HepG2 (cell line): ENCODE data around the gene LY6G5B. TPM values are rescaled to one million over a fixed set of nuclear protein-coding genes. Genes with fewer than 3 reads are reported as not detected.

Source experiments
- AGO2 ChIP-seq: fragments of 200-400 bp; formaldehyde crosslinking; optimal IDR thresholded peaks from 2 replicates; pipeline ENCODE3; 2017; ENCODE audit warnings: mild to moderate bottlenecking, low read depth, low read length, moderate library complexity
- AKAP8 ChIP-seq: sonication (generic); formaldehyde crosslinking; IDR thresholded peaks from 2 replicates; pipeline ENCODE4 v1.5.1; 2020; ENCODE audit warnings: mild to moderate bottlenecking, missing genetic modification reagents
- BORCS8-MEF2B ChIP-seq: sonication (generic); formaldehyde crosslinking; IDR thresholded peaks from 2 replicates; pipeline ENCODE4 v1.8.0; 2022; ENCODE audit warnings: mild to moderate bottlenecking, missing genetic modification reagents
- FOXA3 ChIP-seq: IDR thresholded peaks from 2 replicates; pipeline ENCODE4 v1.6.1; 2016; ENCODE audit warnings: missing genetic modification reagents, missing compliant biosample characterization
- NCOA2 ChIP-seq: sonication (generic); formaldehyde crosslinking; IDR thresholded peaks from 2 replicates; pipeline ENCODE4 v1.8.0; 2022; ENCODE audit warnings: inconsistent platforms
- PLRG1 ChIP-seq: fragments of 450-650 bp; conservative IDR thresholded peaks from 2 replicates; pipeline ENCODE4 v1.6.1; 2016
- RXRA ChIP-seq: sonication (generic); formaldehyde crosslinking; IDR thresholded peaks from 2 replicates; pipeline ENCODE4 v1.5.1; 2020; ENCODE audit warnings: missing genetic modification reagents
- SAP130 ChIP-seq: IDR thresholded peaks from 2 replicates; pipeline ENCODE4 v1.6.1; 2016; ENCODE audit warnings: low read depth
- SOX5 ChIP-seq: IDR thresholded peaks from 2 replicates; pipeline ENCODE4 v1.6.1; 2016; ENCODE audit warnings: borderline replicate concordance
- SPEN ChIP-seq: sonication (generic); formaldehyde crosslinking; IDR thresholded peaks from 2 replicates; pipeline ENCODE4 v1.5.1; 2020; ENCODE audit warnings: low read depth, mild to moderate bottlenecking, missing genetic modification reagents
- ZFP1 ChIP-seq: IDR thresholded peaks from 2 replicates; pipeline ENCODE4 v1.6.1; 2016
- ZMYM3 ChIP-seq: sonication (generic); formaldehyde crosslinking; IDR thresholded peaks from 2 replicates; pipeline ENCODE4 v1.5.1; 2020; ENCODE audit warnings: mild to moderate bottlenecking, missing genetic modification reagents
- ZNF292 ChIP-seq: sonication (generic); formaldehyde crosslinking; IDR thresholded peaks from 2 replicates; pipeline ENCODE4 v1.8.1; 2022; ENCODE audit warnings: mild to moderate bottlenecking, low read depth, missing genetic modification reagents, borderline replicate concordance
- ZNF614 ChIP-seq: IDR thresholded peaks from 2 replicates; pipeline ENCODE4 v1.6.1; 2018; ENCODE audit warnings: missing biosample characterization, missing genetic modification reagents, inconsistent platforms, borderline replicate concordance
- polyA plus RNA-seq, 8 experiments: library from polyadenylated mRNA; depleted of rRNA in 3 of 8; stranded (reverse) in 7 of 8; unstranded in 1 of 8; fragments of >200 nt; fragmentation: Illumina TruSeq in 4 of 8; extraction: Trizol in 4 of 8; gene quantifications; 2 replicates each; pipeline versions ENCODE4 v1.2.1 to v1.2.3, GENCODE V29; 2011 to 2016; ENCODE audit warnings: low read depth in 4 of 8, missing spikeins in 1 of 8, mixed read lengths in 1 of 8; ENCODE audit not compliant: insufficient read depth in 1 of 8
- total RNA-seq, 5 experiments: library from RNA; depleted of rRNA; stranded (reverse); fragments of >200 nt; fragmentation: Illumina TruSeq; extraction: Trizol; gene quantifications; 2 replicates each; pipeline ENCODE4 v1.2.3, GENCODE V29; 2016; ENCODE audit warnings: low read depth in 1 of 5
- TF ChIP-seq, protein P1 (sequence below), 2 experiments: sonication (generic) in 1 of 2; formaldehyde crosslinking in 1 of 2; IDR thresholded peaks; 2 replicates each; pipeline versions ENCODE4 v1.6.1 to v1.9.0; 2014 to 2022; ENCODE audit warnings: antibody characterized with exemption in 1 of 2, borderline replicate concordance in 1 of 2, inconsistent platforms in 1 of 2, low read depth in 1 of 2, missing genetic modification reagents in 1 of 2
- TF ChIP-seq, protein P2 (sequence below): sonication (generic); formaldehyde crosslinking; IDR thresholded peaks from 2 replicates; pipeline ENCODE4; 2020; ENCODE audit warnings: missing genetic modification reagents, mild to moderate bottlenecking, borderline replicate concordance
- TF ChIP-seq, protein P3 (sequence below): IDR thresholded peaks from 2 replicates; pipeline ENCODE4 v1.6.1; 2016; ENCODE audit warnings: low read depth, borderline replicate concordance
- TF ChIP-seq, protein P4 (sequence below): IDR thresholded peaks from 2 replicates; pipeline ENCODE4 v1.6.1; 2016

LY6G5B gene
- total and polyA plus RNA-seq, 2 of the 13 experiments (the other 11 are each of a cell fraction or from before 2014, with no cell fraction given) = 7.8 to 15.7 TPM

DNA sequence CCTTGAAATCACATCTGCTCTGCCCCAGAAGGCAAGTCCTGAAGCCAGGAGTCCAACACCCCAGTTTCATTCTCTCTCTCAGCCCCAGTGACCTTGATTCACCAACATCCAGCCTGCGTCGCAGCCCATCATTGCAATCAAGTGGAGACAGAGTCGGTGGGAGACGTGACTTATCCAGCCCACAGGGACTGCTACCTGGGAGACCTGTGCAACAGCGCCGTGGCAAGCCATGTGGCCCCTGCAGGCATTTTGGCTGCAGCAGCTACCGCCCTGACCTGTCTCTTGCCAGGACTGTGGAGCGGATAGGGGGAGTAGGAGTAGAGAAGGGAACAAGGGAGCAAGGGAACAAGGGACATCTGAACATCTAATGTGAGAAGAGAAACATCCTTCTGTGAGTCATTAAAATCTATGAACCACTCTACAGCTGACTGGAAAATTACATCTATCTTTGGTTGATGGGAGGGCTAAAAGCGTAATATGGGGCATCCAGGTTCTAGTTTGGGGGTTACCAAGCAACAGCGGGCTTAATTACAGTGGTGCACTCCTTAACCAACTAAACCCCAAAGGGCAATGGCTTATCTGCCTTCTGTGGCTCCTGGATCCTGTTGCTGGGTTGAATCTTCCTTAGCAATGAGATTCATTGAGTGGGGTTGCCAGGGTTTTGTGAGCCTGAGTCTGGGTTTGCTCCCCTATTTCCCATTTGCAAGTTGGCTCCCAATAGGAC lies 47.9 kb downstream of the LY6G5B start (continued):
- TF ChIP-seq, protein P1, sequence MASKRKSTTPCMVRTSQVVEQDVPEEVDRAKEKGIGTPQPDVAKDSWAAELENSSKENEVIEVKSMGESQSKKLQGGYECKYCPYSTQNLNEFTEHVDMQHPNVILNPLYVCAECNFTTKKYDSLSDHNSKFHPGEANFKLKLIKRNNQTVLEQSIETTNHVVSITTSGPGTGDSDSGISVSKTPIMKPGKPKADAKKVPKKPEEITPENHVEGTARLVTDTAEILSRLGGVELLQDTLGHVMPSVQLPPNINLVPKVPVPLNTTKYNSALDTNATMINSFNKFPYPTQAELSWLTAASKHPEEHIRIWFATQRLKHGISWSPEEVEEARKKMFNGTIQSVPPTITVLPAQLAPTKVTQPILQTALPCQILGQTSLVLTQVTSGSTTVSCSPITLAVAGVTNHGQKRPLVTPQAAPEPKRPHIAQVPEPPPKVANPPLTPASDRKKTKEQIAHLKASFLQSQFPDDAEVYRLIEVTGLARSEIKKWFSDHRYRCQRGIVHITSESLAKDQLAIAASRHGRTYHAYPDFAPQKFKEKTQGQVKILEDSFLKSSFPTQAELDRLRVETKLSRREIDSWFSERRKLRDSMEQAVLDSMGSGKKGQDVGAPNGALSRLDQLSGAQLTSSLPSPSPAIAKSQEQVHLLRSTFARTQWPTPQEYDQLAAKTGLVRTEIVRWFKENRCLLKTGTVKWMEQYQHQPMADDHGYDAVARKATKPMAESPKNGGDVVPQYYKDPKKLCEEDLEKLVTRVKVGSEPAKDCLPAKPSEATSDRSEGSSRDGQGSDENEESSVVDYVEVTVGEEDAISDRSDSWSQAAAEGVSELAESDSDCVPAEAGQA (IDR thresholded peaks at IDR 0.05; ENCODE audit: low read depth) = no peak
- TF ChIP-seq, protein P1 (CRISPR knock-in tag; IDR thresholded peaks at IDR 0.05; ENCODE audit: borderline replicate concordance) = no peak
- TF ChIP-seq FOXA3 (CRISPR knock-in tag) (0 out of 2 replicates have a peak, but pooled peaks have one; percentile 16), ZNF292 (CRISPR knock-in tag) (peak; percentile 64; the same call in 1 of the 2 replicates), RXRA (CRISPR knock-in tag) (peak; percentile 47; the same call in 1 of the 2 replicates), NCOA2 (CRISPR knock-in tag) (peak; percentile 16; the same call in 1 of the 2 replicates), SPEN (CRISPR knock-in tag) (no peak), SAP130 (CRISPR knock-in tag) (peak; percentile 77), PLRG1 (no peak), AGO2 (no peak), BORCS8-MEF2B (CRISPR knock-in tag) (0 out of 2 replicates have a peak, but pooled peaks have one; percentile 25), ZNF614 (CRISPR knock-in tag) (peak; percentile 79; the same call in 1 of the 2 replicates), AKAP8 (no peak), ZFP1 (CRISPR knock-in tag) (0 out of 2 replicates have a peak, but pooled peaks have one; percentile 37), SOX5 (CRISPR knock-in tag) (peak; percentile 53; the same call in 1 of the 2 replicates), ZMYM3 (CRISPR knock-in tag) (peak; percentile 29; the same call in 1 of the 2 replicates)
- TF ChIP-seq, protein P2, sequence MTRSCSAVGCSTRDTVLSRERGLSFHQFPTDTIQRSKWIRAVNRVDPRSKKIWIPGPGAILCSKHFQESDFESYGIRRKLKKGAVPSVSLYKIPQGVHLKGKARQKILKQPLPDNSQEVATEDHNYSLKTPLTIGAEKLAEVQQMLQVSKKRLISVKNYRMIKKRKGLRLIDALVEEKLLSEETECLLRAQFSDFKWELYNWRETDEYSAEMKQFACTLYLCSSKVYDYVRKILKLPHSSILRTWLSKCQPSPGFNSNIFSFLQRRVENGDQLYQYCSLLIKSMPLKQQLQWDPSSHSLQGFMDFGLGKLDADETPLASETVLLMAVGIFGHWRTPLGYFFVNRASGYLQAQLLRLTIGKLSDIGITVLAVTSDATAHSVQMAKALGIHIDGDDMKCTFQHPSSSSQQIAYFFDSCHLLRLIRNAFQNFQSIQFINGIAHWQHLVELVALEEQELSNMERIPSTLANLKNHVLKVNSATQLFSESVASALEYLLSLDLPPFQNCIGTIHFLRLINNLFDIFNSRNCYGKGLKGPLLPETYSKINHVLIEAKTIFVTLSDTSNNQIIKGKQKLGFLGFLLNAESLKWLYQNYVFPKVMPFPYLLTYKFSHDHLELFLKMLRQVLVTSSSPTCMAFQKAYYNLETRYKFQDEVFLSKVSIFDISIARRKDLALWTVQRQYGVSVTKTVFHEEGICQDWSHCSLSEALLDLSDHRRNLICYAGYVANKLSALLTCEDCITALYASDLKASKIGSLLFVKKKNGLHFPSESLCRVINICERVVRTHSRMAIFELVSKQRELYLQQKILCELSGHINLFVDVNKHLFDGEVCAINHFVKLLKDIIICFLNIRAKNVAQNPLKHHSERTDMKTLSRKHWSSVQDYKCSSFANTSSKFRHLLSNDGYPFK = peak; percentile 95; the same call in 1 of the 2 replicates
- TF ChIP-seq, protein P3, sequence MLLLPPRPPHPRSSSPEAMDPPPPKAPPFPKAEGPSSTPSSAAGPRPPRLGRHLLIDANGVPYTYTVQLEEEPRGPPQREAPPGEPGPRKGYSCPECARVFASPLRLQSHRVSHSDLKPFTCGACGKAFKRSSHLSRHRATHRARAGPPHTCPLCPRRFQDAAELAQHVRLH = peak; percentile 56; the same call in 1 of the 2 replicates
- TF ChIP-seq, protein P4, sequence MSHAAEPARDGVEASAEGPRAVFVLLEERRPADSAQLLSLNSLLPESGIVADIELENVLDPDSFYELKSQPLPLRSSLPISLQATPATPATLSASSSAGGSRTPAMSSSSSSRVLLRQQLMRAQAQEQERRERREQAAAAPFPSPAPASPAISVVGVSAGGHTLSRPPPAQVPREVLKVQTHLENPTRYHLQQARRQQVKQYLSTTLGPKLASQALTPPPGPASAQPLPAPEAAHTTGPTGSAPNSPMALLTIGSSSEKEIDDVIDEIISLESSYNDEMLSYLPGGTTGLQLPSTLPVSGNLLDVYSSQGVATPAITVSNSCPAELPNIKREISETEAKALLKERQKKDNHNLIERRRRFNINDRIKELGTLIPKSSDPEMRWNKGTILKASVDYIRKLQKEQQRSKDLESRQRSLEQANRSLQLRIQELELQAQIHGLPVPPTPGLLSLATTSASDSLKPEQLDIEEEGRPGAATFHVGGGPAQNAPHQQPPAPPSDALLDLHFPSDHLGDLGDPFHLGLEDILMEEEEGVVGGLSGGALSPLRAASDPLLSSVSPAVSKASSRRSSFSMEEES = no peak
